Measurements from ENCODE around the gene DENND5A.

Gene DENND5A

GRCh38 chr11:9214765-9215164 is 50.4 kb downstream of the DENND5A start:
- H3K27ac ChIP-seq (ENCODE audit: low read depth, low read length), result no peak overlapping the region
- H3K9me2 ChIP-seq (replicated peaks; ENCODE audit: control insufficient read depth, low read length), result no peaks in the 10 kb centered on the region
- peaks cover 4% of the 10 kb centered on the region; the same call in 1 of the 2 replicates for H3K27me3 ChIP-seq (ENCODE audit: control insufficient read depth, low read length)
- TF ChIP-seq EZH2phosphoT487 (IDR thresholded peaks at IDR 0.05; ENCODE audit: borderline replicate concordance, low read length), result no peak
- TF ChIP-seq CTCF (IDR thresholded peaks at IDR 0.05; ENCODE audit: low read depth, low read length, poor library complexity, severe bottlenecking), result no peak
- no peaks in the 10 kb centered on the region for H3K79me2 ChIP-seq (ENCODE audit: control insufficient read depth, low read length)
- no peaks in the 10 kb centered on the region for H3F3A ChIP-seq (ENCODE audit: control insufficient read depth, insufficient read depth)
- H3K4me2 ChIP-seq (ENCODE audit: low read length), result no peak overlapping the region
- H3K36me3 ChIP-seq (ENCODE audit: control insufficient read depth, low read length), result no peaks in the 10 kb centered on the region
- peaks cover 16% of the 10 kb centered on the region for H3K4me1 ChIP-seq (ENCODE audit: control insufficient read depth, low read length)
- H3K9me3 ChIP-seq (ENCODE audit: control insufficient read depth, insufficient read depth, low read length), result no peaks in the 10 kb centered on the region
- H3K4me3 ChIP-seq (ENCODE audit: low read length), result no peak overlapping the region
- H4K20me1 ChIP-seq (ENCODE audit: control insufficient read depth, insufficient read depth, low read depth, low read length), result no peaks in the 10 kb centered on the region

- no peak overlapping the region for H3K27ac ChIP-seq (ENCODE audit: low read depth, low read length)
- H3K9me2 ChIP-seq (replicated peaks; ENCODE audit: control insufficient read depth, low read length), result no peaks in the 10 kb centered on the region
- no peaks in the 10 kb centered on the region for H3K79me2 ChIP-seq (ENCODE audit: control insufficient read depth, low read length)
- no peaks in the 10 kb centered on the region for H4K20me1 ChIP-seq (ENCODE audit: control insufficient read depth, insufficient read depth, low read depth, low read length)
- H3K36me3 ChIP-seq (ENCODE audit: control insufficient read depth, low read length), result no peaks in the 10 kb centered on the region
- peaks cover 21% of the 10 kb centered on the region for H3K4me1 ChIP-seq (ENCODE audit: control insufficient read depth, low read length)
- no peaks in the 10 kb centered on the region for H3F3A ChIP-seq (ENCODE audit: control insufficient read depth, insufficient read depth)
- H3K27me3 ChIP-seq (ENCODE audit: control insufficient read depth, low read length), result peaks cover 12% of the 10 kb centered on the region
- TF ChIP-seq CTCF (IDR thresholded peaks at IDR 0.05; ENCODE audit: low read depth, low read length, poor library complexity, severe bottlenecking) (no peak), EZH2phosphoT487 (IDR thresholded peaks at IDR 0.05; ENCODE audit: borderline replicate concordance, low read length) (no peak)
- H3K4me3 ChIP-seq (ENCODE audit: low read length), result no peak overlapping the region
- H3K4me2 ChIP-seq (ENCODE audit: low read length), result no peak overlapping the region
- H3K9me3 ChIP-seq (ENCODE audit: control insufficient read depth, insufficient read depth, low read length), result no peaks in the 10 kb centered on the region
Measured at GRCh38 chr11:9211322-9211721, 53.8 kb downstream of the DENND5A start.

GRCh38 chr11:9210922-9211320 is 54.2 kb downstream of the DENND5A start:
- H3K79me2 ChIP-seq (ENCODE audit: control insufficient read depth, low read length), result no peaks in the 10 kb centered on the region
- no peaks in the 10 kb centered on the region for H4K20me1 ChIP-seq (ENCODE audit: control insufficient read depth, insufficient read depth, low read depth, low read length)
- H3K27ac ChIP-seq (ENCODE audit: low read depth, low read length), result no peak overlapping the region
- no peak overlapping the region for H3K4me2 ChIP-seq (ENCODE audit: low read length)
- no peaks in the 10 kb centered on the region for H3K9me2 ChIP-seq (replicated peaks; ENCODE audit: control insufficient read depth, low read length)
- H3F3A ChIP-seq (ENCODE audit: control insufficient read depth, insufficient read depth), result no peaks in the 10 kb centered on the region
- peaks cover 17% of the 10 kb centered on the region for H3K4me1 ChIP-seq (ENCODE audit: control insufficient read depth, low read length)
- TF ChIP-seq CTCF (IDR thresholded peaks at IDR 0.05; ENCODE audit: low read depth, low read length, poor library complexity, severe bottlenecking) (no peak), EZH2phosphoT487 (IDR thresholded peaks at IDR 0.05; ENCODE audit: borderline replicate concordance, low read length) (no peak)
- no peaks in the 10 kb centered on the region for H3K9me3 ChIP-seq (ENCODE audit: control insufficient read depth, insufficient read depth, low read length)
- H3K27me3 ChIP-seq (ENCODE audit: control insufficient read depth, low read length), result peaks cover 12% of the 10 kb centered on the region
- no peaks in the 10 kb centered on the region for H3K36me3 ChIP-seq (ENCODE audit: control insufficient read depth, low read length)
- H3K4me3 ChIP-seq (ENCODE audit: low read length), result no peak overlapping the region

Measured in DOHH2 (cell line).